Mesenchymal stem cell (in vitro differentiated cells and primary cell): ENCODE results near the gene DQX1.
"Not testable (repeated sequence)": the region's sequence is repeated elsewhere in the genome, so short reads cannot be mapped to it uniquely, and the experiment has no call there.

Experiments
- DNase-seq: peaks from one replicate; pipeline ENCODE4 v3.0.0-alpha.2; 2013
- H2AFZ ChIP-seq: one replicate; pipeline ENCODE4 v1.6.1; 2013; ENCODE audit warnings: low read depth, mild to moderate bottlenecking, control low read depth, inconsistent platforms, low read length, moderate library complexity
- H2AK5ac ChIP-seq: 2 replicates; pipeline ENCODE4 v1.6.1; 2013; ENCODE audit warnings: low read length, moderate library complexity, mild to moderate bottlenecking, inconsistent platforms; ENCODE audit not compliant: severe bottlenecking
- H2BK120ac ChIP-seq: one replicate; pipeline ENCODE4 v1.6.1; 2013; ENCODE audit warnings: low read depth, mild to moderate bottlenecking, inconsistent platforms, low read length, moderate library complexity
- H2BK12ac ChIP-seq, 2 experiments: one replicate each; pipeline ENCODE4 v1.6.1; 2013; ENCODE audit warnings: inconsistent platforms in 2 of 2, low read length in 2 of 2, mild to moderate bottlenecking in 2 of 2, moderate library complexity in 2 of 2, control low read depth in 1 of 2
- H2BK15ac ChIP-seq: one replicate; pipeline ENCODE4 v1.6.1; 2013; ENCODE audit warnings: mild to moderate bottlenecking, low read depth, inconsistent platforms; ENCODE audit not compliant: poor library complexity, severe bottlenecking
- H2BK5ac ChIP-seq: 2 replicates; pipeline ENCODE4 v1.6.1; 2013; ENCODE audit warnings: low read depth, mild to moderate bottlenecking, low read length, control low read depth, inconsistent platforms; ENCODE audit not compliant: poor library complexity, severe bottlenecking
- H3K14ac ChIP-seq, 2 experiments: one replicate each; pipeline ENCODE4 v1.6.1; 2013; ENCODE audit warnings: inconsistent platforms in 2 of 2, low read length in 2 of 2, control low read depth in 1 of 2, mild to moderate bottlenecking in 1 of 2, moderate library complexity in 1 of 2
- H3K18ac ChIP-seq, 2 experiments: one replicate each; pipeline ENCODE4 v1.6.1; 2013; ENCODE audit warnings: inconsistent platforms in 2 of 2, low read length in 2 of 2, control low read depth in 1 of 2, low read depth in 1 of 2, mild to moderate bottlenecking in 1 of 2
- H3K23ac ChIP-seq, 2 experiments: one replicate each; pipeline ENCODE4 v1.6.1; 2013; ENCODE audit warnings: inconsistent platforms in 2 of 2, low read length in 2 of 2, mild to moderate bottlenecking in 2 of 2, moderate library complexity in 2 of 2, control low read depth in 1 of 2
- H3K27ac ChIP-seq: 2 replicates; pipeline ENCODE4 v1.5.1; 2013; ENCODE audit warnings: mild to moderate bottlenecking, moderate library complexity, low read length, control low read depth, inconsistent platforms; ENCODE audit not compliant: poor library complexity, severe bottlenecking
- H3K27me3 ChIP-seq, 2 experiments: 2 replicates each; pipeline versions ENCODE4 v1.6.1 to v1.7.0; 2013; ENCODE audit warnings: low read length in 2 of 2, mild to moderate bottlenecking in 2 of 2, moderate library complexity in 2 of 2, control low read depth in 1 of 2, inconsistent platforms in 1 of 2; ENCODE audit not compliant: control insufficient read depth in 1 of 2, insufficient read depth in 1 of 2
- H3K36me3 ChIP-seq, 2 experiments: 2 replicates each; pipeline versions ENCODE4 v1.6.1 to v1.7.0; 2013; ENCODE audit warnings: low read length in 2 of 2, control low read depth in 1 of 2, inconsistent platforms in 1 of 2, low read depth in 1 of 2, mild to moderate bottlenecking in 1 of 2; ENCODE audit not compliant: insufficient read depth in 2 of 2, control insufficient read depth in 1 of 2
- H3K4ac ChIP-seq, 2 experiments: one replicate each; pipeline ENCODE4 v1.6.1; 2013; ENCODE audit warnings: inconsistent platforms in 2 of 2, low read length in 2 of 2, mild to moderate bottlenecking in 2 of 2, moderate library complexity in 2 of 2, control low read depth in 1 of 2, low read depth in 1 of 2
- H3K4me1 ChIP-seq: 2 replicates; pipeline ENCODE4 v1.6.1; 2013; ENCODE audit warnings: low read depth, low read length, control low read depth; ENCODE audit not compliant: control insufficient read depth, insufficient read depth
- H3K4me2 ChIP-seq: 2 replicates; pipeline ENCODE4 v1.6.1; 2013; ENCODE audit warnings: low read length, mild to moderate bottlenecking, inconsistent platforms; ENCODE audit not compliant: poor library complexity, severe bottlenecking
- H3K4me3 ChIP-seq, 2 experiments: 2 replicates each; pipeline versions ENCODE4 v1.5.1 to v1.7.0; 2013; ENCODE audit warnings: low read length in 2 of 2, mild to moderate bottlenecking in 2 of 2, control low read depth in 1 of 2, low read depth in 1 of 2; ENCODE audit not compliant: insufficient read depth in 1 of 2
- H3K79me1 ChIP-seq: replicated peaks from 2 replicates; pipeline ENCODE4 v1.6.1; 2013; ENCODE audit warnings: mild to moderate bottlenecking, control low read depth, low read length, inconsistent platforms; ENCODE audit not compliant: poor library complexity, severe bottlenecking
- H3K9ac ChIP-seq: 2 replicates; pipeline ENCODE4 v1.7.0; 2013; ENCODE audit warnings: mild to moderate bottlenecking, low read length, moderate library complexity
- H3K9me3 ChIP-seq: 2 replicates; pipeline ENCODE4 v1.7.0; 2013; ENCODE audit warnings: mild to moderate bottlenecking, low read length; ENCODE audit not compliant: control insufficient read depth
- H4K8ac ChIP-seq: one replicate; pipeline ENCODE4 v1.6.1; 2013; ENCODE audit warnings: inconsistent platforms, mild to moderate bottlenecking, low read length, moderate library complexity
- H4K91ac ChIP-seq: one replicate; pipeline ENCODE4 v1.6.1; 2013; ENCODE audit warnings: mild to moderate bottlenecking, low read length, inconsistent platforms
- WGBS: methylation state at CpG from one replicate; pipeline ENCODE4 v1.1.7; 2013; ENCODE audit warnings: mixed read lengths; 5-methylcytosine and 5-hydroxymethylcytosine counted together

DQX1 gene

GRCh38 chr2:74471332-74472065 lies 54.5 kb downstream of the DQX1 start:
- Histone ChIP-seq H4K91ac (no peak overlapping the region), H3K4me1 (peaks cover 11% of the 10 kb centered on the region), H3K9me3 (no peaks in the 10 kb centered on the region), H4K8ac (no peak overlapping the region), H3K14ac (peak overlapping the region in 1 of 2 experiments; percentile 100), H3K23ac (no peak overlapping the region), H2BK15ac (no peak overlapping the region), H2AFZ (no peak overlapping the region), H2BK12ac (no peak overlapping the region), H3K27ac (peak overlapping the region; percentile 95), H3K18ac (peak overlapping the region; percentile 56 to 100), H3K36me3 (peaks cover 19 to 22% of the 10 kb centered on the region in 2 experiments), H2AK5ac (no peak overlapping the region), H3K9ac (peak overlapping the region; percentile 86), H2BK120ac (no peak overlapping the region), H3K4me3 (peak overlapping the region; percentile 79 to 89), H3K4me2 (peak overlapping the region; percentile 89), H2BK5ac (no peak overlapping the region), H3K27me3 (no peaks in the 10 kb centered on the region), H3K4ac (peak overlapping the region in 1 of 2 experiments; percentile 99), H3K79me1 (peaks cover 4% of the 10 kb centered on the region)
- WGBS, result 77% methylated on average over 9 of the region's 16 CpGs
- no peak for DNase-seq

- not testable (repeated sequence) for H2BK120ac ChIP-seq, H3K4me3 ChIP-seq, H2BK12ac ChIP-seq, H4K8ac ChIP-seq, H3K79me1 ChIP-seq, H3K9me3 ChIP-seq, H2BK5ac ChIP-seq, H2AFZ ChIP-seq, H2AK5ac ChIP-seq, H3K14ac ChIP-seq, DNase-seq, H2BK15ac ChIP-seq, H3K4ac ChIP-seq, H3K23ac ChIP-seq, H3K9ac ChIP-seq, H3K4me2 ChIP-seq, H3K27ac ChIP-seq, H3K18ac ChIP-seq, H4K91ac ChIP-seq, H3K27me3 ChIP-seq
- H3K36me3 ChIP-seq, result peaks cover 16 to 19% of the 10 kb centered on the region in 2 experiments
- 98% methylated on average over 9 of the region's 12 CpGs for whole genome bisulfite sequencing
- peaks cover 11% of the 10 kb centered on the region for H3K4me1 ChIP-seq
These were observed 55.3 kb downstream of the DQX1 start for GRCh38 chr2:74470742-74471141.
